NCI-H2107 (cell line): ENCODE data around the gene SLC10A7.

Experiments used
- DNase-seq: peaks from one replicate; lab custom pipeline; 2025; lab: John Stamatoyannopoulos, UW

SLC10A7 gene

GRCh38 chr4:146310319-146311021, 211.3 kb downstream of the SLC10A7 start:
- DNase-seq = no peak

DNA sequence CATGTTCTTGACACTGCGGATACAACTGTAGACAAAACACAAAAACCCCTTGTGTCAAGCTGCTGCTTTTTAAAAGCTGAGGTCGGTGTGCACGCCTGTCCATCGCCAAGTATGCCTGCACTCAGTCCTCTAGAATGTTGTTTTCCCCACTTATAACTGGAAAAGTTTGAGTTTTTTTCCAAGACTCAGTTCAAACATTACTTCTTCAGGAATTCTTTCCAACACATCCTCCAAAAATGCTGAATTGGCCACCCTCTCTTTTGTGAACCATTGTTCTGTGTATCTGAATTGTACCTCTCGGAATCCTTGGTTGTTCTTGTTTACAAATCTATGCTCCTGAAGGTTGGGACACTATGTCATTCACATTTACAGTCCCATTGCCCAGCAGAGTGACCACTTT, 212.8 kb downstream of the SLC10A7 start:
- no peak for DNase-seq

- DNase-seq = no peak
Measured at GRCh38 chr4:146302822-146303221, 218.9 kb downstream of the SLC10A7 start.

DNA sequence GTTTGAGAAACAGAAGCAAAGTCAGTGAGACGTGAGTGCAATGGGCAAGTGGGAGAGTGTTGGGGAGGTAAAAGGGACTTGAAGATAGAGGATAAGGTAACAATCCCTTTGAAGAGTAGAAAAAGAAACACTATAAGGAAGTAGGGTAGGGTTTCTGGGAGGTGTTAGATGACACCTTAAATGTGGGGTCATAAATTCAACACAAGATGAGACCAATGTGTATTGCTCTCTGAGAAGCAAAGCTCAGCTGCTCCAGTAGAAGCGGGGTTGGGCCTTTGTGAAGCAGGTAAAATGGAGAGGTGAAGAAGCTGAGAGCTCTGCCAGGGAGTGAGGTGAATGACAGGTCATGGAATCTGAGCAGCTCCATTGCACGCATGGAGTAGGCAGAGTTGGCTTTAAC, 222.1 kb downstream of the SLC10A7 start:
- DNase-seq = no peak

DNA sequence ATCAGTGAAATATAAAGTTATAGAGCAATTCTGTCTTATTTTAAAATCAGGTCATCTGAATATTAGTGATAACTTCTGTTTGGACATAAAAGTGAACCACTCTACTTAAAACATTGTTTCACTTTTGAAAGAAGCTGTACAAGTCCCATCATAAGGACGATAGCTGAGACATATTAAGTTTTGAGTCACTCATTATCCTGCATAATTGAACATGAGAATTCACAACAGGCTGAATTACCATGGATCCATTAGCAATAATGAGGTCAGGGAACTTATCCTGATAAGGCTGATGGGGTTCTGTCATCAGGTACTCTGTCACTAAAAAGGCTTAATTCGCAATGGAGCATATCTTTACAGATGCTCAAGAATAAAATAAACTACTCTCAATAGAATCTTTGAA, 227.0 kb downstream of the SLC10A7 start:
- no peak for DNase-seq

GRCh38 chr4:146292508-146292907, 229.2 kb downstream of the SLC10A7 start:
- DNase-seq = no peak

- DNase-seq = no peak
Measured at GRCh38 chr4:146291313-146291712, 230.4 kb downstream of the SLC10A7 start.

DNA sequence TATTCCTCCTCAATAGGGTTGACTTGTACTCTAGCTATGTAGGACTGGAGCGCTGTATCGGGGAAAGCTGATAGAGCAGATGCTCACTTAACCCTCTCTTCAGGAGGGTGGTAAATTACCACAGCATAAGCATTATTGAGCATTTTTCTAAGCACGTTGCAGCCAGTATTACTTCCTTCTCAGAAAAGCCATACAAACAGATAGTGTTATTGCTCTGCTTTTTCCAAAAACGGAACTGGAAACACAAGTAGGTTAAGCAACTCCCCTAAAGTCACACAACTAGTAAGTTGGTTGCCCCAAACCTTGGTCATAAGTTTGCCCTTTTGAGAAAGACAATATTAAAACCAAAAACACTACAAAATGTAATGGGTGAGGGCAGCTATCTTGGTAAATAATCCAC, 233.5 kb downstream of the SLC10A7 start:
- DNase-seq = no peak

DNA sequence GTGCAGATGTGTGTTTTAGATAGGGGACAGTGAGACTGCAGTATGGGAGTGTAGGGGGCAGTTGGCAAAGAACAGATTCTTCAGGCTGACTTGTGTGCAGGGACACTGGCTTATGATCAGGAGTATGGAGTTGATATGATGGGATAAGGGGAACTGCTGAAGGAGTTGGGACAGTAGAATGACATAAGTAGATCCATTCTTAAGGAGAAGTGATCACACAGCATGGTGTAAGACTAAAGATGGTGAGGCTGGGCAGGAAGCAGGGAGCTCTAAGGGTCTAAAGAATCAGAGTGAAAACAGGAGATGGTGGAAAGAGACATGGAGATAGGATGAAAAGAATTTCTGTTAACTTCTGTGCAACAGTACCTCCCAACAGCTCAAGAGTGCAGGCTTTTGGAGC, 236.7 kb downstream of the SLC10A7 start:
- DNase-seq = no peak

GRCh38 chr4:146283758-146284651, 237.7 kb downstream of the SLC10A7 start:
- DNase-seq = no peak

- no peak for DNase-seq
Measured at GRCh38 chr4:146282657-146283056, 239.1 kb downstream of the SLC10A7 start.

- no peak for DNase-seq
Measured at GRCh38 chr4:146278986-146279385, 242.8 kb downstream of the SLC10A7 start.

- no peak for DNase-seq
Measured at GRCh38 chr4:146275370-146275769, 246.4 kb downstream of the SLC10A7 start.

- DNase-seq = no peak
Measured at GRCh38 chr4:146274774-146275173, 247.0 kb downstream of the SLC10A7 start.

DNA sequence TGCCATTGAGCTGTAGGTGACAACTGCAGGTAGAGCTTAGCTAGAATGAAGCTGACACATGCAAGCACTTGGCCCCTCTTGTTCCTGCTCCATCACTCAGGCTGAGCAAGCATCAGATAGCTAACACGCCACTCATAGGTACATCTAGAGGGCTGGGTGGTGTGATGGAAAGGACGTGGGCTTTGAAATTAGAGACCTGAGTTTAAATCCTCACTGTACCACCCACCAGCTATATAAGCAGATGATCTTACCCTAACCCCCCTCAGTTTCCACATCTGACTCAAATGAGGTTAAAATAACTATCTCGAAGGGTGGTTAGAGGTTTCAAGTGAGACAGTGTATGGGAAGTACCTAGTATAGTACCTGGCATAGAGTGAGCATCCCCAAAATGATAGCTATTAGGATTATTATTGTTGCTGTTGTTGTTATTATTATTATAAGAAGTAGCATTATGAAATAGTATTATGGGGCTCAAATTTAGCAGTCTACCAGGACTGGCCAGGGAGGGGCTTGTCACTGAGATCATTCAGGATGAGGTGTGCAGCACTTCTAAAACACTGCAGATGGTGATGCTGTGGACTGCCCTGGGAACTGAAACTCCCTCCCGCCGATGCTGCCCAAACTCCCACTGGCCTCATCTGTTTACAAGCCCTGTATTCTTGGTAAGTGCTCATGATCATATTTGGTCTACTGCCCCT, 248.4 kb downstream of the SLC10A7 start:
- no peak for DNase-seq

DNA sequence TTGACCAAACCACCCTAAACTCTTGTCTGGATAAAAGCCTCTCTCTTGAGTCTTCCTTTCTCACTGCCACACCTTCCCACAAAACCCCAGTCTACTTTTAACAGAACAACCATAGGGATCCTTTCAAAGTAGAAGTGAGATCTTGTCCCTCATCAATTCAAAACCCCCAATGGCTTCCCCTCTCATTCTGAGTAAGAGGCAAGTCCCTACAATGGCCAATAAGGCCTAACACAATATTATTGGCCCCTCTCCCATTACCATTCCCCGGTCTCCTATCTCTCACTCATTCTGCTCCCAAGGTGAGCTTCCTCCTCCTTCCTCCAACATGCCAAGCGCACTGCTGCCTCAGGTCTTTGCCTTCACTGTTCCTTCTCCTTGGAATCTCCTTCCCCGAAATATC, 250.3 kb downstream of the SLC10A7 start:
- no peak for DNase-seq

- DNase-seq = no peak
Measured at GRCh38 chr4:146269228-146269653, 252.5 kb downstream of the SLC10A7 start.

DNA sequence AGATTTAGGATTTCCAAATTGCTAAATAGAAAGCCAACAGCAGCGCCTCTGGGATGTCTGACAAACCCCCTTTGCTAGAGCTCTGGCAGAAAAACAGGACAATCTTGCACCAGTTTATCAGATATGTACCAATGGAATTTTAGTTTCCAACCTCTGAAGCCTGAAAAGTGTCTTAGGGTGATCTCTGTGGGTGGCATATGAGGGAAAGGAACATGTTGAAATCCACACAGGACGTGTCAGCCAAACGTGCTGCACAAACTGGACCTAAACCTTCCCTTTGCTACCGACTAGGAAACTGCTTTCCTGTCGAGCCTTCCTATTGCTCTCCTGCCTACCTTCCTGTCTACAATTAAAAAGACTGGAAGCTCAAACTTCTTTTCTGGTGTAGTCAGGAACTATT, 253.9 kb downstream of the SLC10A7 start:
- no peak for DNase-seq

GRCh38 chr4:146265950-146266490, 255.7 kb downstream of the SLC10A7 start:
- DNase-seq = no peak

GRCh38 chr4:146263793-146264192, 257.9 kb downstream of the SLC10A7 start:
- no peak for DNase-seq

GRCh38 chr4:146261041-146261440, 260.7 kb downstream of the SLC10A7 start:
- no peak for DNase-seq

- no peak for DNase-seq
Measured at GRCh38 chr4:146260521-146260920, 261.2 kb downstream of the SLC10A7 start.
